Measurements from ENCODE around the gene PRUNE2. TPM values are rescaled to one million over a fixed set of nuclear protein-coding genes. Genes with fewer than 3 reads are reported as not detected.

The PRUNE2 gene
- polyA plus RNA-seq, 1 donor (not counting 4 experiments of a cell fraction or from before 2014, with no cell fraction given): 0.41 TPM

- TF ChIP-seq EZH2 (IDR thresholded peaks at IDR 0.05; ENCODE audit: low read length) (no peak), CTCF (optimal IDR thresholded peaks at IDR 0.05 in 1 of 3, IDR thresholded peaks at IDR 0.05 in 1 of 3, conservative IDR thresholded peaks at IDR 0.05 in 1 of 3; ENCODE audit: extremely low read depth in 1 of 3, insufficient read depth in 2 of 3, low read length in 3 of 3) (no peak)
- FAIRE-seq: peak; percentile 5
- no peak for DNase-seq (ENCODE audit: low read depth, low spot score)
- H3K4me3 ChIP-seq (ENCODE audit: control insufficient read depth in 2 of 3, extremely low read depth in 1 of 3, insufficient read depth in 2 of 3, low read depth in 1 of 3, low read length in 3 of 3): no peak overlapping the region
- no peaks in the 10 kb centered on the region for H3K79me2 ChIP-seq (ENCODE audit: control insufficient read depth, insufficient read depth, low read length)
- dilution Hi-C loops (cut with MboI; ENCODE audit: extremely low pct_ligation_motif_present, low sequenced_read_pairs): loop anchor here (25.0 kb wide), 1 partner anchor 170 kb away; no protein-coding TSS in a partner anchor
- no peaks in the 10 kb centered on the region for H3K36me3 ChIP-seq (ENCODE audit: control insufficient read depth in 2 of 2, extremely low read depth in 1 of 2, insufficient read depth in 2 of 2, low read length in 2 of 2)
- no peak overlapping the region for H3K27ac ChIP-seq (ENCODE audit: control insufficient read depth, insufficient read depth, low read length)
- H3K27me3 ChIP-seq (ENCODE audit: control insufficient read depth, extremely low read depth, insufficient read depth, low read length): no peaks in the 10 kb centered on the region
- H3K9me3 ChIP-seq (ENCODE audit: control insufficient read depth, low read depth, low read length): no peaks in the 10 kb centered on the region
- no peaks in the 10 kb centered on the region for H3K9me1 ChIP-seq (ENCODE audit: control insufficient read depth, extremely low read depth, insufficient read depth, low read length)
- H3K4me2 ChIP-seq (ENCODE audit: control insufficient read depth, extremely low read depth, insufficient read depth, low read depth, low read length): no peak overlapping the region
- H3K4me1 ChIP-seq (ENCODE audit: control insufficient read depth, extremely low read depth, insufficient read depth, low read length): peaks cover 15% of the 10 kb centered on the region
- no peak overlapping the region for H3K9ac ChIP-seq (ENCODE audit: control insufficient read depth, extremely low read depth, insufficient read depth, low read length)
- no peaks in the 10 kb centered on the region for H4K20me1 ChIP-seq (ENCODE audit: control insufficient read depth, extremely low read depth, insufficient read depth, low read length)
- no peak overlapping the region for H2AFZ ChIP-seq (ENCODE audit: control insufficient read depth, low read length)
Observed at GRCh38 chr9:76817489-76817888, 88.4 kb downstream of the PRUNE2 start.

DNA sequence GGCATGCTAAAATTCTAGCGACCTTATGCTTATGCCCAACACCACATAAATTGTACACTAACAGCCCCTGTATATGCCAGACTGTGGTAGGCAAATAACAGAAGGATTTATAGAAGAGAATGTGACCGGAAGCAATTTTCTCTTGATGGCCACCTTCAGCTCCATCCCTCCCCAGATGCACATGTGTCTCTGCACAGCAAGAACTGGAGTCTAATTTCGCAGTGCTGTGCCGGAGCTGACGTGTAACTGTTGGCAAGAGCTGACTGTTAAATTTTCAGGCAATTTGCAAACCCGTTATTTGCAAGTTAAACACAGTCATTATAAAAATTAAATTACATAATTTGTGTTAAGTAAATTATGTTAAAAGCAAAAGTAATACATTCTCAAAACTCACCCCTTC, 93.3 kb downstream of the PRUNE2 start:
- Histone ChIP-seq H3K79me2 (ENCODE audit: control insufficient read depth, insufficient read depth, low read length) (no peaks in the 10 kb centered on the region), H3K9ac (ENCODE audit: control insufficient read depth, extremely low read depth, insufficient read depth, low read length) (no peak overlapping the region), H2AFZ (ENCODE audit: control insufficient read depth, low read length) (no peak overlapping the region), H3K9me3 (ENCODE audit: control insufficient read depth, low read depth, low read length) (no peaks in the 10 kb centered on the region), H4K20me1 (ENCODE audit: control insufficient read depth, extremely low read depth, insufficient read depth, low read length) (no peaks in the 10 kb centered on the region), H3K9me1 (ENCODE audit: control insufficient read depth, extremely low read depth, insufficient read depth, low read length) (no peaks in the 10 kb centered on the region), H3K36me3 (ENCODE audit: control insufficient read depth in 2 of 2, extremely low read depth in 1 of 2, insufficient read depth in 2 of 2, low read length in 2 of 2) (no peaks in the 10 kb centered on the region), H3K27ac (ENCODE audit: control insufficient read depth, insufficient read depth, low read length) (no peak overlapping the region), H3K4me1 (ENCODE audit: control insufficient read depth, extremely low read depth, insufficient read depth, low read length) (peaks cover 7% of the 10 kb centered on the region), H3K4me3 (ENCODE audit: control insufficient read depth in 2 of 3, extremely low read depth in 1 of 3, insufficient read depth in 2 of 3, low read depth in 1 of 3, low read length in 3 of 3) (no peak overlapping the region), H3K4me2 (ENCODE audit: control insufficient read depth, extremely low read depth, insufficient read depth, low read depth, low read length) (no peak overlapping the region), H3K27me3 (ENCODE audit: control insufficient read depth, extremely low read depth, insufficient read depth, low read length) (no peaks in the 10 kb centered on the region)
- FAIRE-seq (no peak), DNase-seq (ENCODE audit: low read depth, low spot score) (no peak)
- TF ChIP-seq CTCF (optimal IDR thresholded peaks at IDR 0.05 in 1 of 3, IDR thresholded peaks at IDR 0.05 in 1 of 3, conservative IDR thresholded peaks at IDR 0.05 in 1 of 3; ENCODE audit: extremely low read depth in 1 of 3, insufficient read depth in 2 of 3, low read length in 3 of 3) (no peak), EZH2 (IDR thresholded peaks at IDR 0.05; ENCODE audit: low read length) (no peak)
- dilution Hi-C loops (cut with MboI; ENCODE audit: extremely low pct_ligation_motif_present, low sequenced_read_pairs): loop anchor here (25.0 kb wide), 1 partner anchor 175 kb away; no protein-coding TSS in a partner anchor

Measured in keratinocyte (primary cell).